ENCODE measurements around the gene COL9A3.

The COL9A3 gene

GRCh38 chr20:62830251-62830650 lies 13.4 kb downstream of the COL9A3 start:
- no peak overlapping the region for H3K9ac ChIP-seq (ENCODE audit: low read depth, low read length, poor library complexity, severe bottlenecking)
- H3K4me2 ChIP-seq (ENCODE audit: low read depth, low read length, poor library complexity, severe bottlenecking), result no peak overlapping the region
- no peaks in the 10 kb centered on the region for H3K4me1 ChIP-seq (ENCODE audit: insufficient read depth, low read length, poor library complexity, severe bottlenecking)
- H3K9me3 ChIP-seq (ENCODE audit: insufficient read depth, low read depth, low read length), result no peaks in the 10 kb centered on the region
- H3K79me2 ChIP-seq (ENCODE audit: insufficient read depth, low read length), result no peaks in the 10 kb centered on the region
- no peaks in the 10 kb centered on the region for H3K9me2 ChIP-seq (replicated peaks; ENCODE audit: low read depth, low read length)
- no peaks in the 10 kb centered on the region for H3F3A ChIP-seq (ENCODE audit: low read depth)
- no peak overlapping the region for H2AFZ ChIP-seq (ENCODE audit: low read length)
- no peaks in the 10 kb centered on the region for H3K36me3 ChIP-seq (ENCODE audit: insufficient read depth, low read length)
- no peaks in the 10 kb centered on the region for H3K27me3 ChIP-seq (ENCODE audit: insufficient read depth, low read length, poor library complexity, severe bottlenecking)
- no peak overlapping the region for H3K4me3 ChIP-seq (ENCODE audit: low read length, poor library complexity, severe bottlenecking)
- TF ChIP-seq CTCF (conservative IDR thresholded peaks at IDR 0.05; ENCODE audit: low read length) (no peak), EZH2phosphoT487 (IDR thresholded peaks at IDR 0.05; ENCODE audit: borderline replicate concordance) (no peak)
- no peaks in the 10 kb centered on the region for H4K20me1 ChIP-seq (ENCODE audit: insufficient read depth, low read length, poor library complexity, severe bottlenecking)

- Histone ChIP-seq H3K4me2 (ENCODE audit: low read depth, low read length, poor library complexity, severe bottlenecking) (no peak overlapping the region), H3K9ac (ENCODE audit: low read depth, low read length, poor library complexity, severe bottlenecking) (no peak overlapping the region), H3K4me1 (ENCODE audit: insufficient read depth, low read length, poor library complexity, severe bottlenecking) (no peaks in the 10 kb centered on the region), H3K27me3 (ENCODE audit: insufficient read depth, low read length, poor library complexity, severe bottlenecking) (no peaks in the 10 kb centered on the region), H3K9me2 (replicated peaks; ENCODE audit: low read depth, low read length) (no peaks in the 10 kb centered on the region), H3F3A (ENCODE audit: low read depth) (no peaks in the 10 kb centered on the region), H4K20me1 (ENCODE audit: insufficient read depth, low read length, poor library complexity, severe bottlenecking) (no peaks in the 10 kb centered on the region), H3K9me3 (ENCODE audit: insufficient read depth, low read depth, low read length) (no peaks in the 10 kb centered on the region), H3K36me3 (ENCODE audit: insufficient read depth, low read length) (no peaks in the 10 kb centered on the region), H3K4me3 (ENCODE audit: low read length, poor library complexity, severe bottlenecking) (no peak overlapping the region), H2AFZ (ENCODE audit: low read length) (no peak overlapping the region), H3K79me2 (ENCODE audit: insufficient read depth, low read length) (no peaks in the 10 kb centered on the region)
- TF ChIP-seq EZH2phosphoT487 (IDR thresholded peaks at IDR 0.05; ENCODE audit: borderline replicate concordance) (no peak), CTCF (conservative IDR thresholded peaks at IDR 0.05; ENCODE audit: low read length) (no peak)
These were observed 14.0 kb downstream of the COL9A3 start for GRCh38 chr20:62830821-62831220.

GRCh38 chr20:62831361-62831788 lies 14.5 kb downstream of the COL9A3 start:
- H3K9me2 ChIP-seq (replicated peaks; ENCODE audit: low read depth, low read length), result no peaks in the 10 kb centered on the region
- H3K27me3 ChIP-seq (ENCODE audit: insufficient read depth, low read length, poor library complexity, severe bottlenecking), result no peaks in the 10 kb centered on the region
- TF ChIP-seq EZH2phosphoT487 (IDR thresholded peaks at IDR 0.05; ENCODE audit: borderline replicate concordance) (no peak), CTCF (conservative IDR thresholded peaks at IDR 0.05; ENCODE audit: low read length) (no peak)
- H3K36me3 ChIP-seq (ENCODE audit: insufficient read depth, low read length), result no peaks in the 10 kb centered on the region
- H4K20me1 ChIP-seq (ENCODE audit: insufficient read depth, low read length, poor library complexity, severe bottlenecking), result no peaks in the 10 kb centered on the region
- H3K4me1 ChIP-seq (ENCODE audit: insufficient read depth, low read length, poor library complexity, severe bottlenecking), result no peaks in the 10 kb centered on the region
- no peak overlapping the region for H2AFZ ChIP-seq (ENCODE audit: low read length)
- no peak overlapping the region for H3K4me2 ChIP-seq (ENCODE audit: low read depth, low read length, poor library complexity, severe bottlenecking)
- H3K9ac ChIP-seq (ENCODE audit: low read depth, low read length, poor library complexity, severe bottlenecking), result no peak overlapping the region
- no peaks in the 10 kb centered on the region for H3K9me3 ChIP-seq (ENCODE audit: insufficient read depth, low read depth, low read length)
- no peaks in the 10 kb centered on the region for H3K79me2 ChIP-seq (ENCODE audit: insufficient read depth, low read length)
- H3F3A ChIP-seq (ENCODE audit: low read depth), result no peaks in the 10 kb centered on the region
- no peak overlapping the region for H3K4me3 ChIP-seq (ENCODE audit: low read length, poor library complexity, severe bottlenecking)

All from Loucy (cell line).